Measurements from ENCODE around the gene ZNF304. TPM values are rescaled to one million over a fixed set of nuclear protein-coding genes. Genes with fewer than 3 reads are reported as not detected.
A peak's percentile ranks its signal among the peaks of the same experiment; 100 is the strongest.

ZNF304 gene
- 9.5 TPM for polyA plus RNA-seq (ENCODE audit: insufficient read length)

- DNase-seq, result peak; percentile 98
These were observed at the start of gene ZNF304 for GRCh38 chr19:57350877-57351805. Gene ZNF304, plus strand, starts transcription at chr19:57351271. Its CDS starts 394 bp downstream, at chr19:57351665.

- DNase-seq, result no peak
These were observed 49.0 kb upstream of the ZNF304 start for GRCh38 chr19:57302020-57302465.

GRCh38 chr19:57302727-57303401, 48.2 kb upstream of the ZNF304 start:
- DNase-seq, result no peak

- no peak for DNase-seq
These were observed 46.0 kb upstream of the ZNF304 start for GRCh38 chr19:57305056-57305455.

- DNase-seq, result no peak
These were observed 42.6 kb upstream of the ZNF304 start for GRCh38 chr19:57308514-57308913.

- no peak for DNase-seq
These were observed 40.3 kb upstream of the ZNF304 start for GRCh38 chr19:57310792-57311191.

- no peak for DNase-seq
These were observed 36.9 kb upstream of the ZNF304 start for GRCh38 chr19:57314146-57314545.

GRCh38 chr19:57317503-57317902, 33.6 kb upstream of the ZNF304 start:
- no peak for DNase-seq

- DNase-seq, result no peak
These were observed 31.2 kb upstream of the ZNF304 start for GRCh38 chr19:57319869-57320179.

- DNase-seq, result peak; percentile 98
These were observed 30.6 kb upstream of the ZNF304 start, which contains the start of gene ZNF543 for GRCh38 chr19:57320180-57321084. Gene ZNF543, plus strand, starts transcription at chr19:57320472. Its CDS starts 382 bp downstream, at chr19:57320854.

- no peak for DNase-seq
These were observed 30.0 kb upstream of the ZNF304 start for GRCh38 chr19:57321116-57321515.

GRCh38 chr19:57321751-57322150, 29.3 kb upstream of the ZNF304 start:
- no peak for DNase-seq

GRCh38 chr19:57324992-57325391, 26.1 kb upstream of the ZNF304 start:
- DNase-seq, result no peak

- DNase-seq, result no peak
These were observed 23.1 kb upstream of the ZNF304 start for GRCh38 chr19:57327993-57328392.

GRCh38 chr19:57334191-57334590, 16.9 kb upstream of the ZNF304 start:
- DNase-seq, result no peak

- no peak for DNase-seq
These were observed 12.2 kb upstream of the ZNF304 start for GRCh38 chr19:57338877-57339276.

GRCh38 chr19:57342582-57342981, 8.5 kb upstream of the ZNF304 start:
- no peak for DNase-seq

- no peak for DNase-seq
These were observed 2.9 kb upstream of the ZNF304 start for GRCh38 chr19:57348136-57348535.

GRCh38 chr19:57351867-57352266, 796 bp downstream of the ZNF304 start:
- DNase-seq, result no peak

- DNase-seq, result no peak
These were observed 4.8 kb downstream of the ZNF304 start for GRCh38 chr19:57355916-57356315.

GRCh38 chr19:57357406-57357805, 6.3 kb downstream of the ZNF304 start:
- DNase-seq, result no peak

- no peak for DNase-seq
These were observed 8.2 kb downstream of the ZNF304 start for GRCh38 chr19:57359300-57359699.

GRCh38 chr19:57362419-57362818, 11.3 kb downstream of the ZNF304 start:
- no peak for DNase-seq

All from hindlimb muscle (tissue), 1 donor.